Measurements from ENCODE around the gene KIF16B.

GRCh38 chr20:16491294-16491905 lies 81.8 kb downstream of the KIF16B start:
- TF ChIP-seq, protein P1, sequence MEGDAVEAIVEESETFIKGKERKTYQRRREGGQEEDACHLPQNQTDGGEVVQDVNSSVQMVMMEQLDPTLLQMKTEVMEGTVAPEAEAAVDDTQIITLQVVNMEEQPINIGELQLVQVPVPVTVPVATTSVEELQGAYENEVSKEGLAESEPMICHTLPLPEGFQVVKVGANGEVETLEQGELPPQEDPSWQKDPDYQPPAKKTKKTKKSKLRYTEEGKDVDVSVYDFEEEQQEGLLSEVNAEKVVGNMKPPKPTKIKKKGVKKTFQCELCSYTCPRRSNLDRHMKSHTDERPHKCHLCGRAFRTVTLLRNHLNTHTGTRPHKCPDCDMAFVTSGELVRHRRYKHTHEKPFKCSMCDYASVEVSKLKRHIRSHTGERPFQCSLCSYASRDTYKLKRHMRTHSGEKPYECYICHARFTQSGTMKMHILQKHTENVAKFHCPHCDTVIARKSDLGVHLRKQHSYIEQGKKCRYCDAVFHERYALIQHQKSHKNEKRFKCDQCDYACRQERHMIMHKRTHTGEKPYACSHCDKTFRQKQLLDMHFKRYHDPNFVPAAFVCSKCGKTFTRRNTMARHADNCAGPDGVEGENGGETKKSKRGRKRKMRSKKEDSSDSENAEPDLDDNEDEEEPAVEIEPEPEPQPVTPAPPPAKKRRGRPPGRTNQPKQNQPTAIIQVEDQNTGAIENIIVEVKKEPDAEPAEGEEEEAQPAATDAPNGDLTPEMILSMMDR (tag by site-specific recombination; IDR thresholded peaks at IDR 0.05): no peak
- TF ChIP-seq, protein P2, sequence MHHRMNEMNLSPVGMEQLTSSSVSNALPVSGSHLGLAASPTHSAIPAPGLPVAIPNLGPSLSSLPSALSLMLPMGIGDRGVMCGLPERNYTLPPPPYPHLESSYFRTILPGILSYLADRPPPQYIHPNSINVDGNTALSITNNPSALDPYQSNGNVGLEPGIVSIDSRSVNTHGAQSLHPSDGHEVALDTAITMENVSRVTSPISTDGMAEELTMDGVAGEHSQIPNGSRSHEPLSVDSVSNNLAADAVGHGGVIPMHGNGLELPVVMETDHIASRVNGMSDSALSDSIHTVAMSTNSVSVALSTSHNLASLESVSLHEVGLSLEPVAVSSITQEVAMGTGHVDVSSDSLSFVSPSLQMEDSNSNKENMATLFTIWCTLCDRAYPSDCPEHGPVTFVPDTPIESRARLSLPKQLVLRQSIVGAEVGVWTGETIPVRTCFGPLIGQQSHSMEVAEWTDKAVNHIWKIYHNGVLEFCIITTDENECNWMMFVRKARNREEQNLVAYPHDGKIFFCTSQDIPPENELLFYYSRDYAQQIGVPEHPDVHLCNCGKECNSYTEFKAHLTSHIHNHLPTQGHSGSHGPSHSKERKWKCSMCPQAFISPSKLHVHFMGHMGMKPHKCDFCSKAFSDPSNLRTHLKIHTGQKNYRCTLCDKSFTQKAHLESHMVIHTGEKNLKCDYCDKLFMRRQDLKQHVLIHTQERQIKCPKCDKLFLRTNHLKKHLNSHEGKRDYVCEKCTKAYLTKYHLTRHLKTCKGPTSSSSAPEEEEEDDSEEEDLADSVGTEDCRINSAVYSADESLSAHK (tag by site-specific recombination; IDR thresholded peaks at IDR 0.05): no peak
- no peak for TF ChIP-seq RBAK (tag by site-specific recombination; IDR thresholded peaks at IDR 0.05)
- TF ChIP-seq KLF10 (tag by site-specific recombination; IDR thresholded peaks at IDR 0.05): no peak
- TF ChIP-seq REST (tag by site-specific recombination; IDR thresholded peaks at IDR 0.05): no peak

All from HEK293 (cell line).